Left lobe of liver (tissue), 2 donors: ENCODE data around the gene RABL2B. TPM values are rescaled to one million over a fixed set of nuclear protein-coding genes. Genes with fewer than 3 reads are reported as not detected.

Experiments used
- ATAC-seq: fragments of 200-7000 bp; cut with Tn5 transposase; one replicate; pipeline ENCODE4 v1.9.1; 2020; ENCODE audit warnings: mild to moderate bottlenecking, moderate library complexity
- DNase-seq: peaks from one replicate; pipeline ENCODE4 v3.0.0-alpha.2; 2020; ENCODE audit warnings: low spot score
- total RNA-seq: library from RNA; stranded (reverse); gene quantifications from one replicate; pipeline ENCODE4 v1.2.1, GENCODE V29; 2021
- donor health status: DM: no; HTN: no; CAD: no; lungs with moderate emphysema.
- donor health status: DM: no; HTN: yes; CAD: no.

RABL2B gene
- total RNA-seq, 1 donor from 2014 or later = 11.1 TPM

DNA sequence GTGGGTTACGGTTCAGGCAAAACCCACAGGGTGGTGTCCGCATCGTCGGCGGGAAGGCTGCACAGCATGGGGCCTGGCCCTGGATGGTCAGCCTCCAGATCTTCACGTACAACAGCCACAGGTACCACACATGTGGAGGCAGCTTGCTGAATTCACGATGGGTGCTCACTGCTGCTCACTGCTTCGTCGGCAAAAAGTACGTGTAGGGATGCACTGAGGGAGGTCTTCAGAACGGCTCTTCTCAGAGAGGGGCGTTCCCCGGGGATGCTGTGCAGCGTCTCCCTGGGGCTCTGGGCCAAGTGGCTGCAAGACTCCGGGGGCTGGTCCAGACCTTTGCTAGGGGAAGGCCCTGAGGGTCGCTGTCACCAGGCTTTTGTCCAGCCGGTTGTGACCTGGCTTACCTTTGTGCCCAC, 44.2 kb downstream of the RABL2B start:
- no peak for ATAC-seq
- DNase-seq = no peak

DNA sequence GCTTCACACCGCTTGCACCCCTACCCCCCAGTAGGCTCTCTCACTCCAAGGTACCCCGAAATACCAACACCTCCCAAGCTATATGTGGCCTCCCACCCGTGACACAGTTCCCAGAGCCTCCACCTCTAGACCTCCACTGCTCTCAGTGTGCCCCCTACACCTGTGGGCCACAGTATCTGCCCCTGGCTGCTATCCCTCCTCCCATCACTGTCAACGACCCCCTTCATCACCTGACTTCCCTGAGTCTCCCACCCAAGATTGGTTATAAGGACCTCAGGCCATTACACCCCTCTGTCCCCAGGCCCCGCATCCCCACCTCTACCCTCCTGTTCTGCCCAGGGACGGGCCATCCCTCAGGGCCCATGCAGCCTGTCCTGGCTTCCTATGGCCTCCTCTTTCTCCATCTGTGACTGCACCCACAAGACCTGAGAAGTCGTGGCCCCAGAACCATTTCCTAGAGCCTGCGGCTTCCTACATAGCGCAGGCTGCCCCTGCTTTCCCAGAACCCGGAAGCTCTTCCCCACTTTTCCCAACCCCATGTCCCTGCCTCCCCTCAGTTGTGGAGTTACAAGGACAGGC, 44.7 kb downstream of the RABL2B start:
- ATAC-seq (no peak), DNase-seq (no peak)

DNA sequence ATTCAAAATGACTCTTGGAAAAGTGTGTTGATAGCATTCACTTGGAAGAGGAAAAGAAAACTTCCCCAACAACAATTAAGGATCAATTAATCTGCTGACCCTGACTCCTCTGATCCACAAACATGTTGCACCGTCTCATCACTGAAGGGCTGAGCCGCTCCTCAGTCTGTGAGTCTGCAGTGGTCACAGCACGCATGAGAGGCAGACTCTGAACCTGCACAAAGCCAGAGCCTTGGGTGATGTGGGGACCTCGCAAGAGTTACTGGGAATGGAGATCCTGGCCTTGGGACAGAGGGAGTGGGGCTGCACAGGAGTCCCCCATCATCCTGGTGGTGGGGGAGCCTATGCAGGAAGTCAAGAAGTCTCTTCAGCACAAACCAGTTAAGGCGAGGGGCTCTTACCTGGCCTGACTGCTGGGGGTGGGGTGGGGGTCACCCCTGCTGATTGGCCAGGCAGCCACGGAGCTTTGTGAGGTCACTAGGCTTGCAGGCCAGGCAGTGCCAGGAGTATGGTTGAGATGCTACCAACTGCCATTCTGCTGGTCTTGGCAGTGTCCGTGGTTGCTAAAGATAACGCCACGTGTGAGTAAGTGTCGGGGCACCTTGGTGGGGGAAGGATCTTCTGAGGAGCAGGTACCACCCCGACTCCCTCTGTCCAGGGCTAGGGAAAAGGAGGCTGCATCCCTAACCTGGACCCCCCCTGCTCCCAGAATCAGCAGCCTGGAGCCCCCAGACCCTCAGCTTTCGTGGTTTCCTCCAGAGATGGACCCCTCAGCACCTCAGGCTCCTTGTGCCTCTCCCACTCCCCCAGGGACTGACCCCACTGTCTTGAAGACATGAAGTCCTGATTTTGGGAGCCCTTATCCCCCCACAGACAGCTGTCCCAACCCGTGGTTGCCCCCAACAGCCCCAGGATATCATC, 45.4 kb downstream of the RABL2B start, which contains the start of gene ACR:
TSS of gene ACR (plus strand) at position 477 of the 921 bp plus-strand sequence. CDS start at position 509, 32 bp downstream.
- DNase-seq = no peak
- ATAC-seq = no peak

DNA sequence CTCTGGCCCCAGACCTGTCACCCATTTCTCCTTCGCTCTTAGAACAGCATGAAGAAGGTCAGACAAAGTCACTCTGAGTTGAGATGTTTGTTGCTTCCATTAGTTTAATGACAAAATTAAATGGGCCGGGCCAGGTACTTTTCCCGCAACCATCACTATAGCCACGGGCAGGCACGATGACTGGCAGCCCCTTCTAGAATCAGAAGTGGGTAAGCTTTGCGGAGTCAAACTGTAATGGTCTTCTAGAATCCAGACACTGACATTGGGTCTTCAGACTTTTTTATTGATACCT, 47.8 kb downstream of the RABL2B start:
- ATAC-seq (no peak), DNase-seq (no peak)

DNA sequence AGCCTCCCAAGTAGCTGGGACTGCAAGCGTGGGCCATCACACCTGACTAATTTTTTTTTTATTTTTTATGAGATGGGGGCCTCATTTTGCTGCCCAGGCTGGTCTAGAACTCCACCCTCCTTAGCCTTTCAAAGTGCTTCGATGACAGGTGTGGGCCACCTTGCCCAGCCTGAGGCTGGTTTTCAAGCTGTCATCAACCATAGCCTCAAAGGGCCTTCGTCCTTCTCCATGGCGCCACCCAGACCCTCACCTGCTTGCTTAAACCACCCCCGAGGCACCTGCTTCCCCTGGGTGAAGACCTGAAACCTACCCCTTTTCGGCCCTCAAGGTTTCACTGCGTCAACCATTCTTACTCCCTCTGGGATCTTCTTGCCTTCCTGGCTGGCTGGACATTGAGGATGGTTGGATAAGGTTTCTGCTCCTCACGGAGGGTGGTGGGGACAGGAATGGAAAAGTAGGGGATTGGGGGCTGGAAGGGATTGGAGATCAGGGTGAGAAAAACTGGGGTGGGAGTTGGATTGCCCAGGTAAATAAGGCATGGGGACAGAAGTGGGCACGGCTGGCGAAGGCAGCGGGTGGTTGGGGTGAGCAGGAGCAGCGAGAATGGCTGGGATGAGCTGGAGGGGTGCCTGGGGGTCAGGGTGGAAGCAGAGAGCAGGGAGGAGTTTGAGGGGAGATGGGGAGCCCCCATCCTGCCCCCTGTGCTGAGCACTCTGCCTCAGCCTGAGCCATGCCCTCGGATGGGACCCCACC, 48.3 kb downstream of the RABL2B start:
- DNase-seq = no peak
- no peak for ATAC-seq

DNA sequence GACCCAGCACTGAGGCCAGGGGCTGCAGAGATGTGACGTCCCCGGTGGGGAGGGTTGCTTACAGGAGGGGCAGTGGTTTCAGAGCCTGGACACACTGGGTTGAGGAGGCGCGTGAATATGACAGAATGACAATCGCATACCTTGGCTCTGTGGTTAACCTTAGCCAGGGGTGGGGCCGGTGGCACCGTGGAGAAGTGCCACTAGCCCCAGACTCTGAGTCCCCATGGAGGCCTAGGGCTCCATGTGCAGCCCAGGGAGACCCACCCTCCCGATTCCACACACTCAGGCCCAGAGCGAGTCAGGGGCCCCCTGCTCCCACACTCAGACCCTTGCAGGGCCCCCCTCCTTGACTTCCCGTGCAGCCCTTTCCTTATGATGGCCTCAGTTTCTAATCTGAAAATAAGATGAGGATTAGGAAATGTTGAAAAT, 49.1 kb downstream of the RABL2B start:
- DNase-seq (peak; percentile 38), ATAC-seq (no peak)

DNA sequence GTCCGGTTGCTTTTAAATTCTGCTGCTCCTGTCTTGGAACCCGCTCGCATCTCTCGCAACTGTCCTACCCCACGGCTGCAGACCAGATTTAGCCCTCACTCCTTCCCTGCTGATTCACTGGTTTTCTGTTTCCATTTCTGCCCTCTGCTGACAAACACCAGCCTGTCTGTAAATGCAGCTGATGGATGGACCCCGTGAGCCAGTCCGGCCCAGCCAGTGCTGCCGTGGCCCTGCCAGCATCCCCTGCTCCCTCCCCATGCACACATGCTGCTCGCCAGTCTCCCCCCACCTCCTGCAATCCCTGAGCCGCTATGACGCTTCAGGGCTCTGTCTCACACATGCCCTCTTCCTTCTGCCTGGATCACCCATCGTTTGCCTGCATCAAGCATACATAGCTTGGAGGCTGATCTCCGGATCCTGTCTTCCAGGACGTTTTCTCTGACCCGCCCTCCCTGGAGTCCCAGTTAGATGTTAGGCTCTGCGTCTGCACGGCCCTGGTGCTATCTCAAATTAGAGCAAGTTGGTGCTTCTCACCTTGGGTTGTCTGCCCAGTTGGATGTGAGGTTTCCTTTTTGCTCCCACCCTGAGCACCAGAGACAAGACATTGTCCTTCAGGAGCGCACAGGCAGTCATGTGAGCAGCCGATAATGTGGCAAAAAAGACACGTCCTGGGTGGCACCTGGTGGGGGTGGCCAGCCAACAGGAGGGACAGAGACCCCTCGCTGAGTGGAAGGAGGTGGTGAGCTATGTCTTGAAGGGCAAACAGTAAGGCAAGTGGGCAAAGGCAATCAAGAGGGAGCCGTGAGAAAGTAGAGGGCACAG, 49.7 kb downstream of the RABL2B start:
- no peak for ATAC-seq
- DNase-seq = peak; percentile 40

DNA sequence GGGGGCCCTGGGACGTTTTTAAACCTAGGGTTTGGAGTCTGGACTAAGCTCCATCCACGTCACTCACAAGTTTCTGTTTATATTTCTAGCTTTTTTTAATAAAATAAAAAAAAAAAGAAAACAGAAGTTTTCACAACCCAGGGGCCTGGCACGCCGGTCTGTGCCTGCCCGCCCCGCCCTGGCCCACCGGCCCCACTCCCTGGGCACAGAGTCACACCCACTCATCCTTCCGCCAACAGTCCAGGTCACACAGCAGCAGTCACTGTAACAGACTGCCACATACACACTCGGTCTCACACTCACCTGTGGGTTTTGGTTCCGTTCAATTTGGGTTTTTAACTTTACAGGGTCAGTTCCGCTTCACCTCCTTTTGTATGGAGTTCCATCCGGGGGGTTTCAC, 50.8 kb downstream of the RABL2B start:
- no peak for ATAC-seq
- DNase-seq = peak; percentile 38

DNA sequence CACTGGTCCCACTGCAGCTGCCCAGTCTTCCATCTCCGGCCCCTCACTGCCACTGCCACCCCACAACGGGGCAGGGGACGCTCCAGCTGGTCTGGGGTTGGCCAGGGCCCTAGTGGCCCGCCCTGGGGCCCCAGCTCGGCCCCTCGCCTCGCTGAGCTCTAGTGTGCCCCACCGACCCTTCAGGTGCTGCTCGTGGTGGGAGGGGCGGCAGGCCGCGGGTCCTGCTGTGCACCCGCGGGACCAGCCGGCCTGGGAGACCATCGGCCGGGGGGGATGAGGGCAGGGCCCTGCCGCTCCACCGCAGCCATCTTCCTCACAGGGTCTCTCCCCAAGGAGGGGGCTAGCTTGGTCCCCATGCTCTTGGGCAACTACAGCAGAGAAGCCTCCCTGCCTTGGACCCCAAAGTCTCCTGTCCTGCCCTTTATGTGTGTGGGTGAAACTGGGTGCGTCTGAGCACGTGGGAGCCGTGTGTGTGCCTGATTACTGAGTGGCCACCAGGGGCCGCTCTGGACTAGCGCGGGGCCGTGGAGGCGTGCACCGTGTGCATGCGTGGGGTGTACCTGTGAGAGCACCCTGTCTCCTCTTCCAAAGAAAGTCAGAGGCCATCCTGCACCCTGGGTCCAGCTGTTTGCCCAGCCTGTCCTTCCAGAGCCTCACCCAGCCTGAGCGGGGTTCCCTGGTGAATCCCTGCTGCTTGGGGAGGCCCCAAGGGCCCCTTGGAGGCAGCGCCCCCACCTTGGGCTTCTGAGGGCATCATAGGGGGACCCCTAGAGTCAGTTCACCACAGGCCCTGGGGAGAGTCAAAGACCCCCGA, 51.4 kb downstream of the RABL2B start:
- DNase-seq = peak; percentile 57
- ATAC-seq = peak; percentile 80

DNA sequence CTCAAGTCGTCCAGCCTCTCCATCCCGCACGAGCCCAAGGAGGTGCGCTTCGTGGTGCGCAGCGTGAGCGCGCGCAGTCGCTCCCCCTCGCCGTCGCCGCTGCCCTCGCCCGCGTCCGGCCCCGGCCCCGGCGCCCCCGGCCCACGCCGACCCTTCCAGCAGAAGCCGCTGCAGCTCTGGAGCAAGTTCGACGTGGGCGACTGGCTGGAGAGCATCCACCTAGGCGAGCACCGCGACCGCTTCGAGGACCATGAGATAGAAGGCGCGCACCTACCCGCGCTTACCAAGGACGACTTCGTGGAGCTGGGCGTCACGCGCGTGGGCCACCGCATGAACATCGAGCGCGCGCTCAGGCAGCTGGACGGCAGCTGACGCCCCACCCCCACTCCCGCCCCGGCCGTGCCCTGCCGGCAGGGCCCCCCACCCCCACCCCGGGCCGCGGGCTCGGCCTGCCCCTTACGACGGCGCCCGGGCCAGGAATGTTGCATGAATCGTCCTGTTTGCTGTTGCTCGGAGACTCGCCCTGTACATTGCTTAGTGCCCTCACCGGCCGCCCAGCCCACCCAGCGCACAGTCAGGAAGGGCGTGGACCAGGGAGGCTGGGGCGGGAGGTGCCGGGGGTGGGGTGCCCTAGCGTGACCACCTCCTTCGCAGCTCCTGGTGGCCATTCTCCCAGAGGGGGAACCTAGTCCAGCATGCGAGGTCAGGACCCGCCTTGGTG, 52.3 kb downstream of the RABL2B start:
- DNase-seq (peak; percentile 45), ATAC-seq (no peak)

DNA sequence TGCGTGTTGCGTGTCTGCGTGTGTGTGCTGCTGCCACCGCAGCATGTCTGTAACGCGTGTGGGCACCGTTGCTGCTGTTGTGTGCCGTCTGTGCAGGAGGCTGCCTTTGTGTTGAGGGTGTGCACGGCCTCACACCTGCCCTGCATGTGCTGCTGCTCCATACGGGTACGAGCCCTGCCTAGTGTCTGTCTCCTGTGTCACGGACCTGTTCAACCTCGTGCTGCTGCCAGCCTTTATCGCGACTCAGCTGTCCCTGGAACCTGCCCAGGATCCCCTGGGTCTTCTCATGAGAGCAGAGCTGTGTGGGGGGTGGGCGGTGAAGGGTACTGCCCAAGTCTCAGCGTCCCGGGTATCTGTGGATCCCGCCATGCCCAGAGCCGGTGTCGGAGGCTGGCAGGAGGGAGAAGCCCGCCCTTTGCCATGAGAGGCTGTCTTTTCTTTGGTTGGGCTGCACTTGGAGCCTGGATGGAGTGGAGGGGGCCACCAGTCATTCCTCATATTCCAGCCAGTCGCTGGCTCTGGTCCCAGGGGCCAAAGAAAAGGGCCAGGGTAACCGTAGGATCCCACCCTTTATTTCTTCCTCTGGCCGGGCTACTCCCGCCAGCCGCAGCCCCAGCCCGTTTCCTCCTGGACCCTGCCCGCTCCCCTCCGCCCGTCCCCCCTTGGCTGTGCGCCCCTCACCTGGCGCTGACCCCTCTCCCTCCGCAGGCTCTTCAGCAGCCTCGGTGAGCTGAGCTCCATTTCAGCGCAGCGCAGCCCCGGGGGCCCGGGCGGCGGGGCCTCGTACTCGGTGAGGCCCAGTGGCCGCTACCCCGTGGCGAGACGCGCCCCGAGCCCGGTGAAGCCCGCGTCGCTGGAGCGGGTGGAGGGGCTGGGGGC, 53.2 kb downstream of the RABL2B start:
- DNase-seq = peak; percentile 45
- no peak for ATAC-seq

DNA sequence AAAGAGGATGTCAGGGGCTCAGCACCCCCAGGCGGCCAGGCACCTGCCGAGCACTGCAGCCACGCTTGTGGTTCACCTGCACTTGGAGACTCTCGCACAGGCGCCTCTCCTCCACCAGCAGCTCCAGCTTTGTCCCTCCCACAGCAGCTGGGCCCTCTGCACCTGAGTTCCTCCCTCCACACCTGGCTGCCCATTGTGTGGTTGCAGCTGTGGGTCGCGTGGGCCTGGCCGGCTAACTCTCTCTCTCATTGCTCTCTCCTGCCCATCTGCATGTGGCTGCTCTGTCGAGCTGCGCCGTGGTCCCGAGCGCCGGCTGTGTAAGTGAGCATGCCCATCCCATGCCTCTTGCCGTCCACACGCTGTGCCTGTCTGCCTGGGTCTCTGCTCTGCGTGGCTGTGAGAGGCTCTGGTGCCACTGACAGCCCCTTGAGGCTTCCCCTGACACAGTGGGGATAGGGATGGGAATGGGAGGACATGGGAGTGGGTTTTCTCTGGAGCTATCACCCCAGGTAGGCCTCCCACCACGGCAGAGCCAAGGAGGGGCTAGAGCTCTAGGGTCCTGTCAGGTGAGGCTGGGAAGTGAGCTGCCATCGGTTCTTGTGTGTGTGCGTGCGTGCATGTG, 53.9 kb downstream of the RABL2B start:
- DNase-seq (peak; percentile 41), ATAC-seq (no peak)

DNA sequence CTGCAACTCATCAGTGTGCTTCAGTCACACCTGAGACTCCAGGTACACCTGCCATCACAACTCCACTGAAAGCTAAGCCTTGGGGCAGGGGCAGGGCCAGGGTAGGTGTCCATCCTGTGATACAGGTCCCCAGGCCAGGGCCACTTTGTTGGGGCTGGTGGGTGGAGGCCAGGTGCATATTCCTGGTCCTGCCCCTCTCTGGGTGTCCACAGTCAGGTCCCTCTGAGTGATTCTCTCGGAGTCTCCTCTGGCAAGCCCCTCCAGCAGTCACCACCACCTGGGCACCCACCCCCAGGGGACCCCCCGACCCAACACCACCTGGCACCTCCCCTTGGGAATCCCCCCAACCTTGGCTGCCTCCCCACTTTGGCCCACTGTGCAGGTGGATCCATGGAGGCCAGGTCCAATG, 54.9 kb downstream of the RABL2B start:
- DNase-seq = peak; percentile 43
- ATAC-seq = no peak

DNA sequence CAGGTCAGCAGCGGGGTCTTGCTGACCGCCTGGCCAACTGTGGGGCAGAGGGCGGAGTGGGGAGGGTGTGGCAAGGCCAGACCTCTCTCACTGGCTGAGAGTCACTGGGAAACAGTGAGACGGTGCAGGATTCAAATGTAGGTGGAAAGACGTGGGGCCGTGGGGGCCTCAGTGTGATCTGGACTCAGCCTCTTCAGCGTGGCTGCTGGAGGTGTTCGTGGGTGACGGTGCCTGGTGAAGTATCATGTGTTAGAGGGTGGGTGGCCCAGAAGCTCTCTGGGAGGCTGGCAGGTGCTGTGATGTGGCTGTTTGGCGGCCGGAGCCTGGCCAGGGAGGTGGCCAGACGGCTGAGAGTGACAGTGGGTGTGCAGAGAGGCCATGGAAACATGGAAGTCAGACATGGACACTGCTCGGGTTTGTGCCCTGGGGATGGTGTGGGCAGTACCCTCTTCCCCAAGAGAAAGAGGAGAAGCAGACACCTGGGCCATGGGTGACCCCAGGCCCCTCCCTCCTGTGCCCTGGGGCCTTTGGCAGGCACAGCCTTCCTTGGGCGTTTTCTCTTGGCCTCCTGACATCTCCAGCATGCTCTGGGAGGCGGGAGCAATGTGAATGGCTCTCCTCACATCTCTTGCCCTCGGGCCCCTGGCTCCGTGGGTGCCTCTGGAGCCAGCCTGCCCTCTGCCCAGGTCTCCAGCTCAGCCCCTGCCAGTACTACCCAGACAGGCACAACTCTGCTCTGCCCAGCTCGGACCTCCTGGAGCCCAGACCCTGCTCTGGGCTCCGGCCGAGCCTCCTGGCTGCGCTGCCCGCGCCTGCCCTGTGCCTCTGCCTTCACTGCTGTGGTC, 55.5 kb downstream of the RABL2B start:
- peak; percentile 39 for DNase-seq

DNA sequence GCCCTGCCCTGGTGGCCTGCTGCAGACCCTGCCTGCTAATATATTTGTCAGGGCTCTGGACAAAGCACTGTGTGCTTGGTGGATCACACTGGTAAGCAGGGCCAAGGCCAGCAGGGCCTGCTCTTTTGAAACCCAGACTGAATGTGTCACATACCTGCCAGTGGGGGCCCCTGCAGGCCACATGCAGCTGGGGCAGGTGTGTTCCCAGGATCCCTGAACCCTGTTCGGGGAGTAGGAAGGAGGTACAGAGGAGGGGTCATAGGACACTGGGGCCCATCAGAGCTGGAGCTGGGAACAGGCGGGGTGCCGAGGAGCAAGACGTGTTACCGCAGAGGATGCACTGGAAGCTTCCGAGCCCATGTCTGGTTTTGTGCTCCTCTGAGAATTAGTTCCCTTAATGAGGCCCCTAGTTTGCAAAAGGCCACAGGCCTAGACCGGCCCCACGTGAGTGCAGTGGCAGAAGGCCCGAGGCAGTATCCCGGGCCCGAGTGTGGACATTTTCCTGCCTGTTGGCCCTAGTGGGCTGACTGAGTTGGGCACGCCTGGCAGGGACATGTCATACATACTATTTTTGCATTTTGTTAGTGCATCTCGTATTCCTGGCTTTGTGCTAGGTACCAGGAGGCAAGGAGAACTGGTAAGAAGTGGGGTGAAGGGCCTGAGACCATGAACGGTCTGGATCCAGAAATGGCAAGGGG, 56.6 kb downstream of the RABL2B start:
- ATAC-seq (no peak), DNase-seq (no peak)

More for the DNA sequence above, 55.5 kb downstream of the RABL2B start:
- no peak for ATAC-seq

DNA sequence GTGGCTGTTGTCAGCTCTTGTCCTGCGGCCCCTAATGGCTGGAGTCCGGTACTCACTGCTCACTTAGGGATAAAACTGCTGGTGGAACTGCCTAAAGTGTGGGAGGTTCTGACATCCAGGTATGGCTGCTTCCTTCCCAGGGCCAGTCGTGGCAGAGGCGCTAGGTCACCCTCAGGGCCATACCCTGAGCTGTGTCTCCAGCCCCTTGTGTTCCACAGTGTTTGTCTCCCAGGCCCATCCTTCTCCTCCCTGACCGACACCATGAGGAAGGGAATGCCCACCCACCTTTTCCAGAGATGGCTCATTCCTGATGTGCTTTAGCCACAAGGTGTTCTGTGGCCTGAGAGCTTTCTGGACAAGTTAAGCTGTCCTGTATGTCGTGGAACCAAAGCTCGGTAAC, 57.8 kb downstream of the RABL2B start:
- DNase-seq = no peak
- ATAC-seq = no peak
